K562 (cell line): Measurements from ENCODE around the gene IDUA. TPM values are rescaled to one million over a fixed set of nuclear protein-coding genes. Genes with fewer than 3 reads are reported as not detected.
A peak's percentile ranks its signal among the peaks of the same experiment; 100 is the strongest.

ENCODE experiments used
- ATAC-seq: fragments of 200-7000 bp; cut with Tn5 transposase; 3 replicates; pipeline ENCODE4 v1.9.1; 2020; ENCODE audit warnings: moderate library complexity
- BruUV-seq: library from RNA; stranded (reverse); fragments of 400-500 nt; replicated peaks from 2 replicates; lab custom pipeline; 2021; lab: Mats Ljungman, UMichigan
- CTCF ChIA-PET: fragments of 300-600 bp; formaldehyde crosslinking; extraction: SDS; loops from one replicate; lab custom pipeline; 2021; ENCODE audit warnings: low intra/inter-chr PET ratio; lab: Yijun Ruan, JAX
- POLR2A ChIA-PET: fragments of 300-600, 350-650 bp; sonication (Branson Sonifier 250); formaldehyde crosslinking; extraction: SDS; loops from one replicate; lab custom pipeline; 2021; ENCODE audit warnings: antibody characterized with exemption, inconsistent platforms; lab: Yijun Ruan, JAX
- DNase-seq, 4 experiments: peaks; one replicate each; pipeline versions ENCODE4 v3.0.0 to v3.0.0-alpha.2; 2011 to 2018; ENCODE audit warnings: low spot score in 3 of 4, mixed read lengths in 3 of 4; ENCODE audit errors: extremely low read depth in 1 of 4
- FAIRE-seq: peaks from 2 replicates; lab custom pipeline; 2011; peaks lifted over from hg19 to GRCh38; lab: Jason Lieb, UNC
- H2AFZ ChIP-seq: 2 replicates; pipeline ENCODE4 v1.6.0; 2011; ENCODE audit warnings: low read depth, low read length, control low read depth, inconsistent platforms
- H3K27ac ChIP-seq: fragments of 200-600 bp; 3 replicates; pipeline ENCODE4 v1.8.0; 2011; ENCODE audit warnings: low read depth, mild to moderate bottlenecking, control low read depth, inconsistent platforms, low read length, moderate library complexity, mixed read lengths; ENCODE audit errors: extremely low read depth
- H3K27me3 ChIP-seq, 2 experiments: fragments of 300-600 bp in 1 of 2; 2 replicates in 1 of 2; 3 replicates in 1 of 2; pipeline versions ENCODE4 v1.6.0 to v1.8.0; 2011; ENCODE audit warnings: inconsistent platforms in 2 of 2, low read length in 2 of 2, mild to moderate bottlenecking in 1 of 2, mixed read lengths in 1 of 2, moderate library complexity in 1 of 2; ENCODE audit not compliant: control insufficient read depth in 2 of 2, insufficient read depth in 2 of 2
- H3K36me3 ChIP-seq: fragments of 300-600 bp; 3 replicates; pipeline ENCODE4 v1.8.0; 2011; ENCODE audit warnings: mild to moderate bottlenecking, low read length, inconsistent platforms; ENCODE audit not compliant: control insufficient read depth, insufficient read depth
- H3K4me1 ChIP-seq, 2 experiments: fragments of 200-600 bp in 1 of 2; replicated peaks in 1 of 2; 2 replicates in 1 of 2; 3 replicates in 1 of 2; pipeline versions ENCODE4 v1.5.1 to v1.8.0; 2011; ENCODE audit warnings: inconsistent platforms in 2 of 2, low read length in 2 of 2, mild to moderate bottlenecking in 1 of 2, mixed read lengths in 1 of 2, moderate library complexity in 1 of 2; ENCODE audit not compliant: control insufficient read depth in 2 of 2, insufficient read depth in 2 of 2
- H3K4me2 ChIP-seq: 2 replicates; pipeline ENCODE4 v1.6.1; 2011; ENCODE audit warnings: low read length, control low read depth, inconsistent platforms, mixed read lengths; ENCODE audit not compliant: insufficient read depth
- H3K4me3 ChIP-seq: fragments of 200-600 bp; sonication (generic), shearing (Covaris generic); 2 replicates; pipeline ENCODE4 v1.5.1; 2016; ENCODE audit warnings: control low read depth, inconsistent platforms
- H3K79me2 ChIP-seq: fragments of 200-600 bp; 3 replicates; pipeline ENCODE4 v1.8.0; 2011; ENCODE audit warnings: low read length, inconsistent platforms; ENCODE audit not compliant: control insufficient read depth, insufficient read depth
- H3K9ac ChIP-seq, 2 experiments: 2 replicates each; pipeline versions ENCODE4 v1.6.0 to v1.6.1; 2011; ENCODE audit warnings: low read depth in 2 of 2, low read length in 2 of 2, control low read depth in 1 of 2, inconsistent platforms in 1 of 2, mild to moderate bottlenecking in 1 of 2, mixed read lengths in 1 of 2; ENCODE audit not compliant: insufficient read depth in 1 of 2
- H3K9me1 ChIP-seq: one replicate; pipeline ENCODE4 v1.6.0; 2011; ENCODE audit warnings: inconsistent platforms, mild to moderate bottlenecking, low read length, moderate library complexity; ENCODE audit not compliant: control insufficient read depth, insufficient read depth
- H3K9me3 ChIP-seq: replicated peaks from 2 replicates; pipeline ENCODE4 v1.5.1; 2011; ENCODE audit warnings: low read depth, low read length, inconsistent platforms; ENCODE audit not compliant: control insufficient read depth, insufficient read depth
- H4K20me1 ChIP-seq: replicated peaks from 2 replicates; pipeline ENCODE4 v1.6.1; 2011; ENCODE audit warnings: low read length, inconsistent platforms, mixed read lengths; ENCODE audit not compliant: control insufficient read depth, insufficient read depth
- HEY1 ChIP-seq: fragments of 250-450 bp; sonication (Bioruptor Pico); IDR thresholded peaks from 2 replicates; pipeline ENCODE4 v1.5.0; 2020; ENCODE audit warnings: mild to moderate bottlenecking, moderate library complexity, borderline replicate concordance
- HIVEP1 ChIP-seq: fragments of 250-450 bp; sonication (Bioruptor Pico); IDR thresholded peaks from 2 replicates; pipeline ENCODE4 v1.4.0; 2020; ENCODE audit warnings: mild to moderate bottlenecking
- HNRNPLL ChIP-seq: fragments of 200-400 bp; formaldehyde crosslinking; IDR thresholded peaks from 2 replicates; pipeline ENCODE4 v1.6.1; 2017; ENCODE audit warnings: low read length, low read depth, mild to moderate bottlenecking; ENCODE audit not compliant: poor library complexity, severe bottlenecking
- RBM25 ChIP-seq: fragments of 200-400 bp; formaldehyde crosslinking; IDR thresholded peaks from 2 replicates; pipeline ENCODE4 v1.6.1; 2018; ENCODE audit warnings: low read length, low read depth, moderate library complexity; ENCODE audit not compliant: severe bottlenecking
- ZBTB8A ChIP-seq: fragments of 450-650 bp; IDR thresholded peaks from 2 replicates; pipeline ENCODE4 v1.6.1; 2018; ENCODE audit warnings: mild to moderate bottlenecking, moderate library complexity; ENCODE audit not compliant: partially characterized antibody
- WGBS: fragments of 100-300 bp; shearing (Covaris generic); methylation state at CpG from one replicate; pipeline ENCODE4 v1.1.6; 2016; ENCODE audit warnings: low coverage, mixed read lengths; ENCODE audit not compliant: insufficient coverage; ENCODE audit errors: missing lambda C conversion rate; 5-methylcytosine and 5-hydroxymethylcytosine counted together
- in situ Hi-C: fragments of 300-500 bp; cut with MboI; formaldehyde crosslinking; loops from 4 replicates; pipeline ENCODE4 v1.15.0; 2018; ENCODE audit warnings: inconsistent platforms, mixed read lengths
- intact Hi-C: fragments of 100-400 bp; cut with micrococcal nuclease; formaldehyde crosslinking; loops from 2 replicates; pipeline ENCODE4 v1.14.2; 2022
- polyA plus RNA-seq, 8 experiments: library from polyadenylated mRNA; depleted of rRNA in 4 of 8; stranded (reverse) in 5 of 8; unstranded in 3 of 8; fragments of >200 nt; fragmentation: Nextera tagmentation in 2 of 8; fragmentation: Illumina TruSeq in 1 of 8; extraction: Ambion mirVana in 2 of 8; extraction: Trizol in 1 of 8; gene quantifications; 2 replicates each; pipeline versions ENCODE4 v1.2.1 to v1.2.3, GENCODE V29; 2011 to 2014; ENCODE audit warnings: inconsistent platforms in 1 of 8, missing spikeins in 1 of 8
- total RNA-seq, 7 experiments: library from RNA; depleted of rRNA in 6 of 7; stranded (reverse); fragments of >200 nt in 6 of 7; fragmentation: Illumina TruSeq in 2 of 7; extraction: Trizol in 2 of 7; gene quantifications; 2 replicates each; pipeline versions ENCODE4 v1.2.1 to v1.2.3, GENCODE V29; 2011 to 2021; ENCODE audit warnings: low replicate concordance in 1 of 7
- TF ChIP-seq, protein P1 (sequence below): fragments of 450-650 bp; formaldehyde crosslinking; conservative IDR thresholded peaks from 2 replicates; pipeline ENCODE4 v1.4.0; 2022; ENCODE audit warnings: mild to moderate bottlenecking, missing genetic modification characterization
- TF ChIP-seq, protein P2 (sequence below): fragments of 250-450 bp; sonication (Bioruptor Pico); IDR thresholded peaks from 2 replicates; pipeline ENCODE4 v1.5.0; 2021; ENCODE audit warnings: mild to moderate bottlenecking, moderate library complexity

Gene IDUA
- total and polyA plus RNA-seq, 9 of the 15 experiments (the other 6 are each of a cell fraction or from before 2014, with no cell fraction given) = 0.04 to 16.1 (median 1.2) TPM

DNA sequence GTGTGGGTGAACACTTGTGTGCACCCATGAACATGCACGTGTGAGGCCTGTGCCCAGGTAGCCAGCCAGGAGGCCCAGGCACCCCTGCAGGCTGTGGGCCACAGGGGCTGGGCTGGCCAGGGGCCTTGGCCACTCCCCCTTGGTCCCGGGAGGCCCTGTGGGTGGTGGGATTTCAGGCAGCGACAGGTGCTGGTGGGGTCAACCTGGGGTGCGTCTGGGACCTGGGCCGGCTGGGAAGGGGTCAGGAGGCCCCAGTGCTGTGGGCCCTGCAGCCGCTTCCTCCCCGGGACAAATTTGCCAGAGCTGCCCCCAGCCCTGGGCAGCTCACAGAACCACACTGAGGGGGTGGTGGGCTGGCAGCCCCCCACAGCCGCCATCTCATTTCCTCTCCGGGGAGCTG lies 32.5 kb downstream of the IDUA start:
- no peak overlapping the region for H3K27ac ChIP-seq
- no TSS peak for BruUV-seq
- H3K9me1 ChIP-seq = peaks cover 6% of the 10 kb centered on the region
- no peak overlapping the region for H2AFZ ChIP-seq
- intact Hi-C loops (no loop called here), in situ Hi-C loops (no loop called here)
- peak in 2 of 4 experiments; percentile 15 to 26 for DNase-seq
- H3K4me3 ChIP-seq = no peak overlapping the region
- no peaks in the 10 kb centered on the region for H3K9me3 ChIP-seq
- FAIRE-seq = no peak
- no peaks in the 10 kb centered on the region for H3K27me3 ChIP-seq
- no peak overlapping the region for H3K4me2 ChIP-seq
- POLR2A ChIA-PET = no interaction called here
- H3K4me1 ChIP-seq = peaks cover 0 to 79% of the 10 kb centered on the region in 2 experiments; a peak in 2 of 5 replicates
- peak overlapping the region in 1 of 2 experiments; percentile 74; a peak in 2 of 4 replicates for H3K9ac ChIP-seq
- 70% methylated on average over 8 of the region's 9 CpGs for WGBS
- ATAC-seq = no peak
- no peak for TF ChIP-seq HNRNPLL
- TF ChIP-seq HEY1 (CRISPR knock-in tag) = no peak
- no peak for TF ChIP-seq ZBTB8A
- TF ChIP-seq, protein P1, sequence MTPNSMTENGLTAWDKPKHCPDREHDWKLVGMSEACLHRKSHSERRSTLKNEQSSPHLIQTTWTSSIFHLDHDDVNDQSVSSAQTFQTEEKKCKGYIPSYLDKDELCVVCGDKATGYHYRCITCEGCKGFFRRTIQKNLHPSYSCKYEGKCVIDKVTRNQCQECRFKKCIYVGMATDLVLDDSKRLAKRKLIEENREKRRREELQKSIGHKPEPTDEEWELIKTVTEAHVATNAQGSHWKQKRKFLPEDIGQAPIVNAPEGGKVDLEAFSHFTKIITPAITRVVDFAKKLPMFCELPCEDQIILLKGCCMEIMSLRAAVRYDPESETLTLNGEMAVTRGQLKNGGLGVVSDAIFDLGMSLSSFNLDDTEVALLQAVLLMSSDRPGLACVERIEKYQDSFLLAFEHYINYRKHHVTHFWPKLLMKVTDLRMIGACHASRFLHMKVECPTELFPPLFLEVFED (CRISPR knock-in tag) = no peak
- TF ChIP-seq, protein P2, sequence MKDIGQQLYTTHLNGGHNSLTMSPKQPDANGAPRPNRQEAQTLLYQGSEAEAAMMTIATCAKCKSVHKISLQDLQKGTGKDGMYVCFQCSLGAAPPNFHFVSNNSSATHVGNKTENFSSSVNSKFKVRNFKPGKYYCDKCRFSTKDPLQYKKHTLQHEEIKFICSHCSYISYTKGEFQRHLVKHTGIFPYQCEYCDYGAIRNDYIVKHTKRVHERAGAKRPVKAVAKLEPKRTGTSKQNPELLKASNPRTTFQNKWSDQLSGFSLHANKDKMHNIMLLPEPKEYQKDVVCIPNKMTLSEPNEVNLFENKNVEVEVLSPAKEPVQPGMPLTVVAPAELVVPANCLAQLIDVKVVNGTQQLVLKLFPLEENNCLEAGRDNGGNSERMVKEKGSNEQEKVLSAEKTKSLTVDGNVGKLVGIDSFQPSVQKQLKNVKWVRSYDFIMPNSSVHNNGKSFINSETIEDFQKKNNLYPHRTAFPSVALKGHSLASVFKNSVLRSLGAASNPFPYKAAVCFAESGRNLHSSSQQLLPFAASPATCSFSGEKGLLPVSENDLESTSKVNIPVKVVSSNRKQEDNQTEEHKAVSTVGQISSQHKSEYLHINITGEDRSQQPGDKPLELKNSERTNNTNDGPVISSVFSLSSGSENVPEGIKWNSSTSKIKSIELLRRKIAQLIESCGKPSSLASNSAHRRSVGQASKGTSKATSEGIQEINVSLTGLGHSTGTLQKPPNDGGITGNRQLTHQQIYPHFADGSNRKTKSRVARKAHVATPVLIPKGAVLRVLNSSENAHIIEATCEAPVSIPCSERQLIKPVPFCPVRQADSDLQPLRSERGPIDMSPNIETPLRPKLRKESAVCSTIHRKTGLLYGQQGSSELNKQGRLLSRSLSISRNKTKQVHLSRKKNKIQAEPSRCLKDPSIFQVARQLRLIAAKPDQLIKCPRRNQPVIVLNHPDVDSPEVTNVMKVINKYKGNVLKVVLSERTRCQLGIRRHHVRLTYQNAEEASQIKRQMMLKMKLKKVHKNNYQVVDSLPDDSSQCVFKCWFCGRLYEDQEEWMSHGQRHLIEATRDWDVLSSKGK (CRISPR knock-in tag) = no peak
- no peak for TF ChIP-seq HIVEP1
- TF ChIP-seq RBM25 = no peak
- H4K20me1 ChIP-seq = peaks cover 7% of the 10 kb centered on the region; the same call in 1 of the 2 replicates
- H3K79me2 ChIP-seq = peaks cover 4% of the 10 kb centered on the region; the same call in 1 of the 3 replicates
- CTCF ChIA-PET = no interaction called here
- peaks cover 11% of the 10 kb centered on the region; the same call in 2 of the 3 replicates for H3K36me3 ChIP-seq
